Kidney (tissue), 14 donors: ENCODE data around the gene XPOT. TPM values are rescaled to one million over a fixed set of nuclear protein-coding genes. Genes with fewer than 3 reads are reported as not detected.

ENCODE experiments used
- DNase-seq, 5 donors: peaks; one replicate each; pipeline ENCODE4 v3.0.0-alpha.2; 2013 to 2020
- FAIRE-seq: peaks from 2 replicates; lab custom pipeline; 2012; peaks lifted over from hg19 to GRCh38; lab: Jason Lieb, UNC
- H3K27ac ChIP-seq, 2 donors: one replicate each; pipeline ENCODE4 v1.7.0; 2013; ENCODE audit warnings: low read depth in 2 of 2, low read length in 2 of 2, inconsistent platforms in 1 of 2
- H3K27me3 ChIP-seq: one replicate; pipeline ENCODE4 v1.7.1; 2013; ENCODE audit warnings: low read length, inconsistent platforms; ENCODE audit not compliant: control insufficient read depth, insufficient read depth
- H3K36me3 ChIP-seq, 3 donors: one replicate each; pipeline versions ENCODE4 v1.7.0 to v1.7.1; 2013; ENCODE audit warnings: low read length in 3 of 3, control low read depth in 1 of 3, inconsistent platforms in 1 of 3; ENCODE audit not compliant: insufficient read depth in 3 of 3, control insufficient read depth in 2 of 3
- H3K4me1 ChIP-seq, 3 donors: one replicate each; pipeline versions ENCODE4 v1.7.0 to v1.7.1; 2013; ENCODE audit warnings: low read length in 3 of 3, inconsistent platforms in 1 of 3, low read depth in 1 of 3; ENCODE audit not compliant: control insufficient read depth in 2 of 3, insufficient read depth in 2 of 3
- H3K4me3 ChIP-seq, 3 donors: one replicate each; pipeline versions ENCODE4 v1.7.0 to v1.8.1; 2013; ENCODE audit warnings: low read length in 3 of 3, control low read depth in 1 of 3, inconsistent platforms in 1 of 3
- H3K9ac ChIP-seq, 3 donors: one replicate each; pipeline versions ENCODE4 v1.7.0 to v1.7.1; 2013; ENCODE audit warnings: low read length in 3 of 3, control low read depth in 1 of 3, inconsistent platforms in 1 of 3
- H3K9me3 ChIP-seq, 3 donors: one replicate each; pipeline versions ENCODE4 v1.7.0 to v1.7.1; 2013; ENCODE audit warnings: low read length in 3 of 3, control low read depth in 1 of 3, inconsistent platforms in 1 of 3; ENCODE audit not compliant: control insufficient read depth in 2 of 3, insufficient read depth in 1 of 3
- CTCF ChIP-seq: IDR thresholded peaks from 3 replicates; pipeline ENCODE4 v1.5.1; 2012; ENCODE audit warnings: mild to moderate bottlenecking, moderate library complexity, borderline replicate concordance; ENCODE audit not compliant: insufficient read depth; ENCODE audit errors: extremely low read depth
- intact Hi-C: fragments of 100-400 bp; cut with DNase I; formaldehyde crosslinking; loops from one replicate; pipeline ENCODE4 v1.11.1; 2022
- polyA plus RNA-seq: library from polyadenylated mRNA; stranded (reverse); fragments of 350-450 nt; fragmentation: Illumina TruSeq; extraction: RNeasy Lipid Tissue Mini Kit (QIAGEN cat#74804); gene quantifications from one replicate; pipeline ENCODE4 v1.2.3, GENCODE V29; 2014; ENCODE audit warnings: low read depth, low replicate concordance; ENCODE audit not compliant: insufficient read depth
- total RNA-seq: library from RNA; stranded (reverse); fragmentation: NEBNext Ultra II Directional; extraction: Animal tissue kit (Norgen Biotek cat#: 25700); gene quantifications from one replicate; pipeline ENCODE4 v1.2.1, GENCODE V29; 2021
- donor health status: control.
- donor health status: control.
- donor health status: control.
- donor health status: control.
- donor health status: control.
- donor health status: DM: yes; HTN: yes; CAD: no.
- donor health status: Normal renal cell carcinoma (clear cell type).

Gene XPOT
- total and polyA plus RNA-seq, 2 donors from 2014 or later, result 12.0 to 55.0 TPM

GRCh38 chr12:64427988-64428387, 23.8 kb downstream of the XPOT start:
- Histone ChIP-seq H3K9me3 (no peaks in the 10 kb centered on the region), H3K4me1 (no peaks in the 10 kb centered on the region), H3K27ac (no peak overlapping the region), H3K27me3 (no peaks in the 10 kb centered on the region), H3K4me3 (no peak overlapping the region), H3K36me3 (peaks cover 6 to 57% (median 23%) of the 10 kb centered on the region in 3 donors), H3K9ac (no peak overlapping the region)
- DNase-seq (no peak), FAIRE-seq (no peak)
- intact Hi-C loops, result no loop called here
- no peak for TF ChIP-seq CTCF

- intact Hi-C loops, result no loop called here
- Histone ChIP-seq H3K27ac (no peak overlapping the region), H3K36me3 (peaks cover 9 to 62% (median 27%) of the 10 kb centered on the region in 3 donors), H3K27me3 (no peaks in the 10 kb centered on the region), H3K4me1 (no peaks in the 10 kb centered on the region), H3K9ac (no peak overlapping the region), H3K4me3 (no peak overlapping the region), H3K9me3 (no peaks in the 10 kb centered on the region)
- TF ChIP-seq CTCF, result no peak
- no peak for FAIRE-seq
- no peak for DNase-seq
These were observed 24.8 kb downstream of the XPOT start for GRCh38 chr12:64428956-64429355.

DNA sequence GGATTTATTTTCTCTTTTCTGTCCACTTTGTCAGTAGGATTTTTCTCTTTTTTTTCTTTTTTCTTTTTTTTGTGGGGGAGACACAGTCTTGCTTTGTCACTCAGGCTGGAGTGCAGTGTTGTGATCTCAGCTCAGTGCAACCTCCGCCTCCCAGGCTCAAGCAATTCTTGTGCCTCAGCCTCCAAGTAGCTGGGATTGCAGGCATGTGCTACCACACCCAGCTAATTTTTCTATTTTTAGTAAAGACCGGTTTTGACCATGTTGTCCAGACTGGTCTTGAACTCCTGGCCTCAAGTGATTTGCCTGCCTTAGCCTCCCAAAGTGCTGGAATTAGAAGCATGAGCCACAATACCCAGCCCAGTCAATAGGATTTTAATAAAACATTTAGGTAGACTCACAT, 26.7 kb downstream of the XPOT start:
- Histone ChIP-seq H3K4me1 (no peaks in the 10 kb centered on the region), H3K36me3 (peaks cover 6 to 49% (median 26%) of the 10 kb centered on the region in 3 donors)
- no peak for TF ChIP-seq CTCF

DNA sequence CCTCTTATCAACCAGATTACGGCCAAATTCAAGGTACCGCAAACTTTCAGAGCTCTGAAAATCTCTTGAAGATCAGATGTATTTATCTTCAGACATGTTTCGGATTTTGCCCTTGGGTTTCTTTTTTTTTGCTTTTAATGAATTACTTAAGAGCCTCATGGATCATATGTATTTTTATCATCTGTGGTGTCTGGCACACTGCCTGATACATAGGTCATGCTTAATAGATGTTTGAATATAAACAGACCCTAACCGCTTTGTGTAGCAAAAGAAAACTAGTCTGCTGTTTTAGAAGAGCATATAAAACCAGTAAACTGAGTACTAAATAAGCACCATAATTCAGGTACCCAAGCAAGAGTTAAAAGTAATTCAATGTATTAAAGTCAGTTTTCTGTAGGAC, 27.6 kb downstream of the XPOT start:
- Histone ChIP-seq H3K4me3 (no peak overlapping the region), H3K36me3 (peaks cover 7 to 49% (median 22%) of the 10 kb centered on the region in 3 donors), H3K9ac (no peak overlapping the region), H3K4me1 (no peaks in the 10 kb centered on the region), H3K27me3 (no peaks in the 10 kb centered on the region), H3K27ac (no peak overlapping the region), H3K9me3 (no peaks in the 10 kb centered on the region)
- DNase-seq, result no peak
- no peak for TF ChIP-seq CTCF
- no peak for FAIRE-seq
- intact Hi-C loops, result no loop called here

More for the DNA sequence above, 26.7 kb downstream of the XPOT start:
- intact Hi-C loops, result no loop called here
- Histone ChIP-seq H3K9me3 (no peaks in the 10 kb centered on the region), H3K27ac (no peak overlapping the region), H3K4me3 (no peak overlapping the region), H3K9ac (no peak overlapping the region), H3K27me3 (no peaks in the 10 kb centered on the region)
- DNase-seq, result no peak
- no peak for FAIRE-seq
